Mesenteric fat pad (tissue), 1 donor: ENCODE results near the gene MRPS5. TPM values are rescaled to one million over a fixed set of nuclear protein-coding genes. Genes with fewer than 3 reads are reported as not detected.

ENCODE experiments used
- DNase-seq: peaks from one replicate; pipeline ENCODE4 v3.0.0-alpha.2; 2020; ENCODE audit warnings: low spot score
- total RNA-seq: library from RNA; stranded (reverse); fragmentation: NEBNext Ultra II Directional; extraction: Animal tissue kit (Norgen Biotek cat#: 25700); gene quantifications from one replicate; pipeline ENCODE4 v1.2.1, GENCODE V29; 2021
- donor health status: DM: yes; HTN: yes; CAD: no.

Gene MRPS5
- total RNA-seq, 1 donor from 2014 or later = 43.4 TPM

- peak; percentile 62 for DNase-seq
These were observed 59.9 kb downstream of the MRPS5 start for GRCh38 chr2:95061601-95062183.

DNA sequence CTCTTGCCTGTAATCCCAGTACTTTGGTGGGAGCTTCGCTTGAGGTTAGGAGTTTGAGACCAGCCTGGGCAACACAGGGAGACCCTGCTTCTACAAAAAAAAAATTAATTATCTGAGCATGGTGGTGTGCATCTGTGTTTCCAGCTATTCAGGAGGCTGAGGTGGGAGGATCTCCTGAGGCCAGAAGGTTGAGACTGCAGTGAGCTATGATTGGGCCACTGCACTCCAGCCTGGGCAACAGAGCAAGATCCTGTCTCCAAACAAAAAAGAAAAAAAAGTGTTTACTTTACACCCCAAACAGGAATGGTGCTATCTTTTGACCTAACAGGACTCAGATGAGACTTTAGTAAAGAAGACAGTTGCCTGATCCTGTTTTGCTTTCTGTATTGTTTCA, 60.5 kb downstream of the MRPS5 start:
- DNase-seq = peak; percentile 6

DNA sequence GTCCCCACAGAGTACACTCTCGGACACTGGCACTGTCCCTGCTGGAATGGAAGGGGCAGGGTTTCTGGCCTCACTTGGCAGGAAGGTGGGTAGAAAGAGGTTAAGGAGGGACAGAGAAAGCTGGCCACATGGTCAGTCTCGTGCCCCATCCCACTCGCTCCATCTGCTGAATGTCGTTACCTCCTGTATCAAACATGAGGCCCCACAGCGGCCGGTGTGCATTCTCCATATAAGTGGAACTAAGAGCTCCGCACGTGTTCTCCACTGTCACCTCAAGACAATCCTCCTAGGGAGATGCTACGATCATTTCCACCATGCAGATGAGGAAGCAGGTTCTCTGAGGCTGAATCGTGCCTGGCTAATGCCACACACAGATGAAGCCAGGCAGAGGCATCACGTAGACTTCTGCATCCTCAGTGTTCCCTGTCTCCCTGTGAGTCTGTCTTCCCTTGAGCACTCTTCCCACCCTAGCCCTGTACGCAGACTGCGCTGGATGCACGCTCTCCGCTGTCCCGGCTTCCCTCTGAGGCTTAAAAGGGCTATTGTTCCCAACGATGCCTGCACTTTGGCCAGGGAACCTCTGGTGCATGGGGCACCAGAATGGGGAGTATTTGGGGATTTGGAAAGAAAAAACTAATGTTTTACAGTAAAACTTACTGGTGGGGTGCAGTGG, 61.0 kb downstream of the MRPS5 start:
- peak; percentile 37 for DNase-seq

DNA sequence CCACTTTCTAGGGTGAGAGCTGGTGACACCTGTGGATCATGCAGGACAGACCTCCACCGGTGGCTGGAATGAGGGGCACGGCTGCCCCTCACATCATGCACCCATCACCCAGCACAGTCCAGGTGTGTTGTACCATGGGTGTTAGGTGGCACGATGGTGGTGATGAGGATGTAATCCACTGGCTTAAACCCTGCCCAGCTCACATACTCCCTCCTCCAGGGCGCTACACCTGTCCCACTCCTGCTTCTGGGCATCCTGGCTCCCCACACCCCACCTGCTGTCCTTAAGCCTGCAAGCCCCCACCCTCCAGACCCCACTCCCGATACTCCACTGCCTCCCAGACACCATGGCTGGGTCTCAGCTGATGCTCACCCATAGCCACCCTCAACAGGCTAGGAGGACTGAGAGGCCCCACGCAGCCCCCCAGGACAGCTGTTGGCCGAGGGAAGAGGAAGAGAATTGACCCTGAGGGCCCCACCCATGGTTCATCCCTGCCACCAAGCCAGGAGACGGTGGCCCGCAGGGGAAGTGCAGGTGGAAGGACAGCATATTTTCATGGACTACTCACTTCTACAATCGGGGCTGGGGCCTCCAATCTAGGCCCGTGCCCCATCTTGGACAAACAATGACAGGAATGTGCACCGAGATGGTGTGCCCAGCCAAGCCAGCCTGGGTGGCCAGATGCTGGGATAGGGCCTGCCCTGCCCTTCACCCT, 61.8 kb downstream of the MRPS5 start:
- peak; percentile 73 for DNase-seq

GRCh38 chr2:95058989-95059641, 62.5 kb downstream of the MRPS5 start:
- DNase-seq = peak; percentile 67

DNA sequence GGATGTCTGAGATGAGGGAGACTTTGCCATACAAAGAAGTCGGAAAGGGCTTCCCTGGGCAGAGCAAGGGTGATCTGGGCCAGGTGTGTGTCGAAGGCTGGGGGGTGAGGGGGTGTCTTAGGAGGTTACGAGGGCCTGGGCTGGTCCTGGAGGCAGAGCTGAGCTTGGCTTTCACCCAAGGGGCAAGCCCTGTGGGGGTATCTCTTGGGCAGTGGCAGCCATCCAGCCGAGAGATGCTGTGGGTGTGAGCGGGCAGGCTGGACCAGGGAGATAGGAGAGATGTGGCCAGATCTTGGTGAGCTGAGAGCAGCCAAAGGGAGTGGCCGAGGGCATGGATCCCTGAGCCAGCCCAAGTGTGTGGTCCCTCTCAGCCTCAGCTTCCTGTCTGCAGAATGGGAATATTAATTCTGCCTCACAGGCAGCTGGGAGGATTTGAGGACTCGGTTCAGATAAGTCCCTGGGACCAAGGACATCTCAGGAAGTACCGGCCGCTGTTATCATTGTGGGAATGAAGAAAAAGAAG, 63.1 kb downstream of the MRPS5 start:
- no peak for DNase-seq

DNA sequence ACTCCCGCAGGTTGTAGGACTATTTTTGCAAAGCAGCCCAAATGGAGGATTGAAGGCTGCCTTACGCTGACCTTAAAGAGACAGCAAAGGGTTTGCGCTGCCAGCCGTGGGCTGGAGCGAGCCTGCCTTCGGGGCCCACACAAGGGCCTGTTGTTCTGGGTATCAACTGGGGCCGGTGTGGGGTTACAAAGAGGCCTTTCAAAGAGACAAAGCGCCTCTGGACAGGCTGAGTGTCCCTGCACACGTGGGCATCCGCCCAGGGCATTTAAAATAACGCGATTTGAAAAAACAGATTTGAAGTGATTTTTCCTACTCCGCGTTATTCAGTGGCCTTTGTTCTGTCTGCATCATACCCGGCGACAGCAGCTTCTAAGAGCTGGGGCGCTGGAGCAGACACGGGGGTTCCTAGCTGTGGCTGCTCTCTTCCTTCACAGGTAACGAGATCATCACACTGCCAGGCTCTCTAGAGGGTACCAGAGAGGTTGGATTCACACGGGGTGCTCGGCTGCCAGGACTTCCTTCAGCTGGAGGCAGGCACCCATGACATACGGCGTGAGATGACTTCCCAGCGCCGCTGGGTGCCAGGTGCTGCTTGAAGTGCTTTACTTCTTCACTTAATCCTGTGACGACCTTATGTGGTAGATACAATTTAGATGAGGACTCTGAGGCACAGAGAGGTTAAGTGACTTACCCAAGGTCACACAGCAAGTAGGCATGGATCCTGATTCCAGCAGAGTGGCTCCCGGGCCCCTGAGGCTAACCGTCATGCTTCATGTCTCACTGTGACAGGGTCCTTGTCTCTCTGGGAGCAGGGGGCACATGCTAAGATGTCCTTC, 63.9 kb downstream of the MRPS5 start:
- no peak for DNase-seq

GRCh38 chr2:95056461-95057459, 64.8 kb downstream of the MRPS5 start:
- DNase-seq = no peak

GRCh38 chr2:95056044-95056443, 65.6 kb downstream of the MRPS5 start:
- no peak for DNase-seq

DNA sequence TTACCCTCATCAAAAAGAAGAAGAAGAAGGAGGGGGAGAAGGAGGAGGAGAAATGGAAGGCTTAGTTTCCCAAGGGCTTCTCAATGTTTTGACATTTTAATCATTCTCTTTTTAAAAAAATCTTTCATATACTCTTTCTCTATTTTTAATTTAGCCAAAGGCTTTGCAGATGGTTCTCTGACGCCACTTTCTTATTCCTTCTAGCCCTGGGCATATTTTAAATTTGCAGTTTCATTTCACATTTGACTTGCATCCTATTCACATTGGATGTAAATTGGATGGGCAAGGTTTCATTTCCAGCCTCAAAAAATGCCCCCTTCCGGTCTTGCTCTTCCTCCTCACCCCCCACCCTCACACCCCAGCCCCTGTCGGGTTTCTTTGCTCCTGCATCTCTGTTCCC, 66.3 kb downstream of the MRPS5 start:
- no peak for DNase-seq

DNA sequence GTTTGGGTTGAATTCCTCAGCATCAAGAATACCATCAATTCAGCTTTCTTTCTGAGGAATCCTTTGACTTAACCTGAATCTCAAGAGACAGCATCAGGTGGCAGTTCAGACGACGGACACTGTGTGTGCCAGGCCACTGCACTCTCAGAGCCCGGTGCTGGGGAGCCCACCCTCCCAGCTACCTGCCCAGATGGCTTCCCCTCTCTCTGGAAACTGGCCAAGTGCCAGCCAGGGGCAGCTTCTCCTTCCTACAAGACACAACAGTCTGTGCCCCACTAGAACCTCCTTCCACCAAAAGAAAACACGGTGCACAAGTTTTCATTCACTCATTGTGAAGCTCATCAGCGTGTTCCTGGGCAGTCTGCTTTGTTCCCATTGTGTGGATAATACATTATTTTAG, 67.6 kb downstream of the MRPS5 start:
- no peak for DNase-seq

GRCh38 chr2:95053543-95053942, 68.1 kb downstream of the MRPS5 start:
- DNase-seq = no peak

GRCh38 chr2:95052804-95053479, 68.7 kb downstream of the MRPS5 start:
- no peak for DNase-seq

DNA sequence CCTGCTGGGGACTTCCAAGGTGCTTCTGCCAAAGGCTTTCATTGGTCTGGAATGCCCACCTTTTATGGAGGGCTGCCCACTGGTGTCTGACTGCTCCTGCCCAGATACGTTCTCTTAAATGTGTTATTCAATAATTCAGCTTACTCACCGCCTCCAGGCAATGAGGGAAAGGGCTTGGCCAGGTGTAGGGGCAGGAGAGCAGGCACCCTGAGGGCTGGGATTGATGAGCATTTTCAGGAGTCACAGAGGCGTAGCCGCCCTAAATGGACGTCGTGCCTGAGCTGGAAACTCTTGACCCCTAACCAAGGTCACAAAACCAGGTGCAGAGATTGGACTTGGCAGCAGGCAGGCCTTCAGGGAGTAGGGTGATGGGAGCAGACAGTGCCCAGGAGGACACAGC, 69.3 kb downstream of the MRPS5 start:
- DNase-seq = no peak

- DNase-seq = no peak
These were observed 70.0 kb downstream of the MRPS5 start for GRCh38 chr2:95051626-95052025.

DNA sequence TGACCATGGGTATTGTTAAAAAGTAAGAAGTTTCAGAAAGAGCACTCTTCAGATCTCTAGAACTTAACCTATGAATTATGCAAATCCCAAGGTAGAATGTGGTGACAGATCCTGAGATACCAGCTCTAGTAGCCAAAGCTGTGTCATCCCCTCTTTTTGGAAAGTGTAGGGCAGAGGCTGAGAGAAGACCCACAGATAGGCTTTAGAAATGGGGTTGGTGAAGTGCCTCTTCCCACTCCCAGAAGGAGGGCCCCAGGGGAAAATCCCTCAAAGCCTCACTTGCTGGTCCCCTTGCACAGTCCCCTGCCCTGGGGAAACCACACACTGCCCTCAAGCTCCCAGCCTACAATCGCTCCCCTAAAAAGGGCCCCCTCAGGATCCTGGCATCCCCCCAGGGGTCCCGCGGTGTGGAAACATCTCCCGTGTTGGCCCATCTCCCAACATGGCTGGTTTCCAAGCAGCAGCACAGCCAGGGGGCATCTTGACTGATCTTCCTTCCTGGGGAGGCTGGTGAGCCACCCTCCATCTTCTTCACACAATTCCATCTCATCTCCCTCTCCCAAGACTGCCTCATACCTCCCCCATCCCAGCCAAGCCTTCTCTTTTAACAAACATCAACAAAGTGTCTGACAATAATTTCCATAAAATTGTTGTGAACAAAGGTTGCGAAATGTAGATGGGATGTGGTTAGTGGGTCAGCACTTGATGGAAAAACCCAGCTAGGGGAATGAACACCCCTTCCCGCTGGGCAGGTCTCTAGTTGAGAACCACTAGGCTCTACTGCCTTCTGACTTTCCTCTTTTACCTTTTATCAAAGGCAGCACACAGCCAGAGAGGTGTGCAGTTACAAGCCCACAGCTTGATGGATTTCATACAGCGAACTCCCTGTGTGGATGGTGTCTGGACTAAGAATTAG, 71.0 kb downstream of the MRPS5 start:
- DNase-seq = no peak

DNA sequence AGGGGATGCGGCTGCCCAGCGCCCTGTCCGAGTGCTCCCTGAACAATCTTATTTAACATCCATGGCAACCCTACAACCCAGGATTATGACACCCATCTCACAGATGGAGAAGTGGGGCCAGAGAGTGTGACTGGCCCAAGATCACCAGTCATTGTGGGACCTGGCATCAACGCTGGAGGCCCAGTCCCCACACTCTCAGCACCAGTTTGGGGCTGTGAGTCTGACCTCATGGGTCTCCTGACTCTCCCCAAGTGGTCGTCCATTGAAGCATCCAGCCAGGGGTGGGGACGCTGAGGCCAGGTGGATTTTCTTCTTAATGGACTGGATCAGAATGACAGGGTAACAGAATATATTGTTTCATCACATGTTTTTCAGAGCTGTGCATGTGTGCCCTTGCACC, 71.6 kb downstream of the MRPS5 start:
- DNase-seq = no peak

GRCh38 chr2:95049683-95049955, 72.0 kb downstream of the MRPS5 start:
- no peak for DNase-seq
